HepG2 (cell line): ENCODE results near the gene IRAK2. TPM values are rescaled to one million over a fixed set of nuclear protein-coding genes. Genes with fewer than 3 reads are reported as not detected.

Source experiments
- EED ChIP-seq: sonication (generic); formaldehyde crosslinking; IDR thresholded peaks from 2 replicates; pipeline ENCODE4 v1.5.0; 2020; ENCODE audit warnings: mild to moderate bottlenecking, missing genetic modification reagents
- HNRNPK ChIP-seq: fragments of 200-400 bp; formaldehyde crosslinking; IDR thresholded peaks from 2 replicates; pipeline ENCODE4 v1.6.1; 2018; ENCODE audit warnings: low read length, low read depth, moderate library complexity, mild to moderate bottlenecking; ENCODE audit not compliant: poor library complexity, severe bottlenecking
- KDM2A ChIP-seq: sonication (generic); formaldehyde crosslinking; IDR thresholded peaks from 2 replicates; pipeline ENCODE4 v1.4.0; 2020; ENCODE audit warnings: low read depth, missing genetic modification reagents, borderline replicate concordance
- KDM5B ChIP-seq: sonication (generic); formaldehyde crosslinking; IDR thresholded peaks from 2 replicates; pipeline ENCODE4 v1.4.0; 2020; ENCODE audit warnings: missing genetic modification reagents, mild to moderate bottlenecking, borderline replicate concordance
- LCORL ChIP-seq, 2 experiments: fragments of 450-650 bp in 1 of 2; sonication (generic) in 1 of 2; formaldehyde crosslinking in 1 of 2; IDR thresholded peaks; 2 replicates each; pipeline versions ENCODE4 v1.5.0 to v1.6.1; 2017 to 2020; ENCODE audit warnings: antibody characterized with exemption in 1 of 2, missing genetic modification reagents in 1 of 2
- ZFP41 ChIP-seq: sonication (generic); formaldehyde crosslinking; IDR thresholded peaks from 2 replicates; pipeline ENCODE4 v1.4.0; 2020; ENCODE audit warnings: mild to moderate bottlenecking, missing genetic modification reagents, borderline replicate concordance
- ZNF17 ChIP-seq: sonication (generic); formaldehyde crosslinking; IDR thresholded peaks from 2 replicates; pipeline ENCODE4 v1.5.0; 2020; ENCODE audit warnings: mild to moderate bottlenecking, missing genetic modification reagents
- ZNF382 ChIP-seq: sonication (generic); formaldehyde crosslinking; IDR thresholded peaks from 2 replicates; pipeline ENCODE4 v1.5.0; 2020; ENCODE audit warnings: missing genetic modification reagents, mild to moderate bottlenecking, borderline replicate concordance
- ZNF598 ChIP-seq: sonication (generic); formaldehyde crosslinking; IDR thresholded peaks from 2 replicates; pipeline ENCODE4 v1.5.1; 2020; ENCODE audit warnings: mild to moderate bottlenecking, missing genetic modification reagents, borderline replicate concordance
- ZNF607 ChIP-seq: sonication (generic); formaldehyde crosslinking; IDR thresholded peaks from 2 replicates; pipeline ENCODE4 v1.5.1; 2020; ENCODE audit warnings: missing genetic modification reagents, mild to moderate bottlenecking, borderline replicate concordance
- ZNF816 ChIP-seq: sonication (generic); formaldehyde crosslinking; IDR thresholded peaks from 2 replicates; pipeline ENCODE4 v1.8.0; 2022; ENCODE audit warnings: missing genetic modification reagents, mild to moderate bottlenecking, borderline replicate concordance
- ZSCAN30 ChIP-seq: sonication (generic); formaldehyde crosslinking; IDR thresholded peaks from 2 replicates; pipeline ENCODE4 v1.5.0; 2020; ENCODE audit warnings: mild to moderate bottlenecking, missing genetic modification reagents
- ZSCAN9 ChIP-seq: IDR thresholded peaks from 2 replicates; pipeline ENCODE4 v1.6.1; 2016; ENCODE audit warnings: borderline replicate concordance
- polyA plus RNA-seq, 8 experiments: library from polyadenylated mRNA; depleted of rRNA in 3 of 8; stranded (reverse) in 7 of 8; unstranded in 1 of 8; fragments of >200 nt; fragmentation: Illumina TruSeq in 4 of 8; extraction: Trizol in 4 of 8; gene quantifications; 2 replicates each; pipeline versions ENCODE4 v1.2.1 to v1.2.3, GENCODE V29; 2011 to 2016; ENCODE audit warnings: low read depth in 4 of 8, missing spikeins in 1 of 8, mixed read lengths in 1 of 8; ENCODE audit not compliant: insufficient read depth in 1 of 8
- total RNA-seq, 5 experiments: library from RNA; depleted of rRNA; stranded (reverse); fragments of >200 nt; fragmentation: Illumina TruSeq; extraction: Trizol; gene quantifications; 2 replicates each; pipeline ENCODE4 v1.2.3, GENCODE V29; 2016; ENCODE audit warnings: low read depth in 1 of 5
- TF ChIP-seq, protein P1 (sequence below): sonication (generic); formaldehyde crosslinking; IDR thresholded peaks from 2 replicates; pipeline ENCODE4 v1.4.0; 2020; ENCODE audit warnings: missing genetic modification reagents, mild to moderate bottlenecking, borderline replicate concordance
- TF ChIP-seq, protein P2 (sequence below): sonication (generic); formaldehyde crosslinking; IDR thresholded peaks from 2 replicates; pipeline ENCODE4 v1.5.0; 2020; ENCODE audit warnings: mild to moderate bottlenecking, missing genetic modification reagents, borderline replicate concordance

IRAK2 gene
- total and polyA plus RNA-seq, 2 of the 13 experiments (the other 11 are each of a cell fraction or from before 2014, with no cell fraction given): 13.1 to 23.3 TPM

GRCh38 chr3:10164546-10165393, at the start of gene IRAK2 (continued):
- 0 out of 2 replicates have a peak, but pooled peaks have one; percentile 7 for TF ChIP-seq ZNF607 (CRISPR knock-in tag)
- no peak for TF ChIP-seq ZNF17 (CRISPR knock-in tag)
- no peak for TF ChIP-seq ZSCAN30 (CRISPR knock-in tag)
- 0 out of 2 replicates have a peak, but pooled peaks have one; percentile 51 for TF ChIP-seq ZSCAN9 (CRISPR knock-in tag)
- no peak for TF ChIP-seq HNRNPK
- 0 out of 2 replicates have a peak, but pooled peaks have one; percentile 65 for TF ChIP-seq EED (CRISPR knock-in tag)
- peak; percentile 79; the same call in 1 of the 2 replicates for TF ChIP-seq KDM2A (CRISPR knock-in tag)
- no peak for TF ChIP-seq ZNF382
- TF ChIP-seq LCORL (IDR thresholded peaks at IDR 0.05): no peak
- TF ChIP-seq LCORL (CRISPR knock-in tag; IDR thresholded peaks at IDR 0.05): peak; percentile 42; the same call in 1 of the 2 replicates
- TF ChIP-seq, protein P1, sequence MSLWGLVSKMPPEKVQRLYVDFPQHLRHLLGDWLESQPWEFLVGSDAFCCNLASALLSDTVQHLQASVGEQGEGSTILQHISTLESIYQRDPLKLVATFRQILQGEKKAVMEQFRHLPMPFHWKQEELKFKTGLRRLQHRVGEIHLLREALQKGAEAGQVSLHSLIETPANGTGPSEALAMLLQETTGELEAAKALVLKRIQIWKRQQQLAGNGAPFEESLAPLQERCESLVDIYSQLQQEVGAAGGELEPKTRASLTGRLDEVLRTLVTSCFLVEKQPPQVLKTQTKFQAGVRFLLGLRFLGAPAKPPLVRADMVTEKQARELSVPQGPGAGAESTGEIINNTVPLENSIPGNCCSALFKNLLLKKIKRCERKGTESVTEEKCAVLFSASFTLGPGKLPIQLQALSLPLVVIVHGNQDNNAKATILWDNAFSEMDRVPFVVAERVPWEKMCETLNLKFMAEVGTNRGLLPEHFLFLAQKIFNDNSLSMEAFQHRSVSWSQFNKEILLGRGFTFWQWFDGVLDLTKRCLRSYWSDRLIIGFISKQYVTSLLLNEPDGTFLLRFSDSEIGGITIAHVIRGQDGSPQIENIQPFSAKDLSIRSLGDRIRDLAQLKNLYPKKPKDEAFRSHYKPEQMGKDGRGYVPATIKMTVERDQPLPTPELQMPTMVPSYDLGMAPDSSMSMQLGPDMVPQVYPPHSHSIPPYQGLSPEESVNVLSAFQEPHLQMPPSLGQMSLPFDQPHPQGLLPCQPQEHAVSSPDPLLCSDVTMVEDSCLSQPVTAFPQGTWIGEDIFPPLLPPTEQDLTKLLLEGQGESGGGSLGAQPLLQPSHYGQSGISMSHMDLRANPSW (CRISPR knock-in tag): no peak
- TF ChIP-seq ZNF598 (CRISPR knock-in tag): 0 out of 2 replicates have a peak, but pooled peaks have one; percentile 55
- peak; percentile 57; the same call in 1 of the 2 replicates for TF ChIP-seq KDM5B (CRISPR knock-in tag)
- no peak for TF ChIP-seq ZFP41 (CRISPR knock-in tag)
- TF ChIP-seq, protein P2, sequence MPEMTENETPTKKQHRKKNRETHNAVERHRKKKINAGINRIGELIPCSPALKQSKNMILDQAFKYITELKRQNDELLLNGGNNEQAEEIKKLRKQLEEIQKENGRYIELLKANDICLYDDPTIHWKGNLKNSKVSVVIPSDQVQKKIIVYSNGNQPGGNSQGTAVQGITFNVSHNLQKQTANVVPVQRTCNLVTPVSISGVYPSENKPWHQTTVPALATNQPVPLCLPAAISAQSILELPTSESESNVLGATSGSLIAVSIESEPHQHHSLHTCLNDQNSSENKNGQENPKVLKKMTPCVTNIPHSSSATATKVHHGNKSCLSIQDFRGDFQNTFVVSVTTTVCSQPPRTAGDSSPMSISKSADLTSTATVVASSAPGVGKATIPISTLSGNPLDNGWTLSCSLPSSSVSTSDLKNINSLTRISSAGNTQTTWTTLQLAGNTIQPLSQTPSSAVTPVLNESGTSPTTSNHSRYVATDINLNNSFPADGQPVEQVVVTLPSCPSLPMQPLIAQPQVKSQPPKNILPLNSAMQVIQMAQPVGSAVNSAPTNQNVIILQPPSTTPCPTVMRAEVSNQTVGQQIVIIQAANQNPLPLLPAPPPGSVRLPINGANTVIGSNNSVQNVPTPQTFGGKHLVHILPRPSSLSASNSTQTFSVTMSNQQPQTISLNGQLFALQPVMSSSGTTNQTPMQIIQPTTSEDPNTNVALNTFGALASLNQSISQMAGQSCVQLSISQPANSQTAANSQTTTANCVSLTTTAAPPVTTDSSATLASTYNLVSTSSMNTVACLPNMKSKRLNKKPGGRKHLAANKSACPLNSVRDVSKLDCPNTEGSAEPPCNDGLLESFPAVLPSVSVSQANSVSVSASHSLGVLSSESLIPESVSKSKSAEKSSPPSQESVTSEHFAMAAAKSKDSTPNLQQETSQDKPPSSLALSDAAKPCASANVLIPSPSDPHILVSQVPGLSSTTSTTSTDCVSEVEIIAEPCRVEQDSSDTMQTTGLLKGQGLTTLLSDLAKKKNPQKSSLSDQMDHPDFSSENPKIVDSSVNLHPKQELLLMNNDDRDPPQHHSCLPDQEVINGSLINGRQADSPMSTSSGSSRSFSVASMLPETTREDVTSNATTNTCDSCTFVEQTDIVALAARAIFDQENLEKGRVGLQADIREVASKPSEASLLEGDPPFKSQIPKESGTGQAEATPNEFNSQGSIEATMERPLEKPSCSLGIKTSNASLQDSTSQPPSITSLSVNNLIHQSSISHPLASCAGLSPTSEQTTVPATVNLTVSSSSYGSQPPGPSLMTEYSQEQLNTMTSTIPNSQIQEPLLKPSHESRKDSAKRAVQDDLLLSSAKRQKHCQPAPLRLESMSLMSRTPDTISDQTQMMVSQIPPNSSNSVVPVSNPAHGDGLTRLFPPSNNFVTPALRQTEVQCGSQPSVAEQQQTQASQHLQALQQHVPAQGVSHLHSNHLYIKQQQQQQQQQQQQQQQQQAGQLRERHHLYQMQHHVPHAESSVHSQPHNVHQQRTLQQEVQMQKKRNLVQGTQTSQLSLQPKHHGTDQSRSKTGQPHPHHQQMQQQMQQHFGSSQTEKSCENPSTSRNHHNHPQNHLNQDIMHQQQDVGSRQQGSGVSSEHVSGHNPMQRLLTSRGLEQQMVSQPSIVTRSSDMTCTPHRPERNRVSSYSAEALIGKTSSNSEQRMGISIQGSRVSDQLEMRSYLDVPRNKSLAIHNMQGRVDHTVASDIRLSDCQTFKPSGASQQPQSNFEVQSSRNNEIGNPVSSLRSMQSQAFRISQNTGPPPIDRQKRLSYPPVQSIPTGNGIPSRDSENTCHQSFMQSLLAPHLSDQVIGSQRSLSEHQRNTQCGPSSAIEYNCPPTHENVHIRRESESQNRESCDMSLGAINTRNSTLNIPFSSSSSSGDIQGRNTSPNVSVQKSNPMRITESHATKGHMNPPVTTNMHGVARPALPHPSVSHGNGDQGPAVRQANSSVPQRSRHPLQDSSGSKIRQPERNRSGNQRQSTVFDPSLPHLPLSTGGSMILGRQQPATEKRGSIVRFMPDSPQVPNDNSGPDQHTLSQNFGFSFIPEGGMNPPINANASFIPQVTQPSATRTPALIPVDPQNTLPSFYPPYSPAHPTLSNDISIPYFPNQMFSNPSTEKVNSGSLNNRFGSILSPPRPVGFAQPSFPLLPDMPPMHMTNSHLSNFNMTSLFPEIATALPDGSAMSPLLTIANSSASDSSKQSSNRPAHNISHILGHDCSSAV (CRISPR knock-in tag): no peak
- no peak for TF ChIP-seq ZNF816 (CRISPR knock-in tag)
